HG03442 (cell line): ENCODE data around the gene MARK4.
"Not testable (repeated sequence)": the region's sequence is repeated elsewhere in the genome, so short reads cannot be mapped to it uniquely, and the experiment has no call there.

Experiments used
- ATAC-seq: cut with Tn5 transposase; IDR thresholded peaks from one replicate; pipeline ENCODE4 v1.9.1; 2021; ENCODE audit warnings: mild to moderate bottlenecking, moderate library complexity; ENCODE audit not compliant: unreplicated experiment

Gene MARK4

DNA sequence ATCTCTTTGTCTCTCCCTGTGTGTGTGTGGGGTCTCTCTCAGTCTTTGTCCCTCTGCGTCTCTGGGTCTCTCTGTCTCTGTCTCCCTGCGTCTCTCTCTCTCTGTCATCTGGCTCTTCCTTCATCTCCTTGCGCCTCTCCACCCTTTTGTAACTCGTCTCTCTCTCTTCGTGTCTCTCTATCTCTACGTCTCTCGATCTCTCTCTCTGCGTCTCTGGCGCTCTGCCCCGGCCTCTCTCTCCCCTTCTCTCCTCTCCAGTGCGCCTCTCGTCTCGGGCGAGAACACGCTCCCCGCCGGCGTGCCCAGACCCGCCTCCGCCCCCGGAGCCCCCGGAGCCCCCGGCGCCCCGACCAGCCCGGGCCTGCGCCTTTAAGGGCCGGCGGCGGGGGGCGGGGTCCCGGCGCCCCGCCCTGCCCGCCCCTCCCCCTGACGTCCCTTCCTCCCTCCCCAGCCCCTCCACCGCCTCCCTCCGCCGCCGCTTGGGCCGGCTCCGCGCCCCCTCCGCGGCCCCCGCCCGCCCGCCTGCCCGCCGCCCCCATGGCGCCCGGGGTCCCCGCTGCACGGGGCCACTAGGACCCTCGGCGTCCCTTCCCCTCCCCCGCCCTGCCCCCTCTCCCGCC lies at the start of gene MARK4:
Gene MARK4 (plus strand): TSS at position 440 of the 620 bp plus-strand sequence. CDS start 318 bp downstream, outside the sequence.
- no peak for ATAC-seq

DNA sequence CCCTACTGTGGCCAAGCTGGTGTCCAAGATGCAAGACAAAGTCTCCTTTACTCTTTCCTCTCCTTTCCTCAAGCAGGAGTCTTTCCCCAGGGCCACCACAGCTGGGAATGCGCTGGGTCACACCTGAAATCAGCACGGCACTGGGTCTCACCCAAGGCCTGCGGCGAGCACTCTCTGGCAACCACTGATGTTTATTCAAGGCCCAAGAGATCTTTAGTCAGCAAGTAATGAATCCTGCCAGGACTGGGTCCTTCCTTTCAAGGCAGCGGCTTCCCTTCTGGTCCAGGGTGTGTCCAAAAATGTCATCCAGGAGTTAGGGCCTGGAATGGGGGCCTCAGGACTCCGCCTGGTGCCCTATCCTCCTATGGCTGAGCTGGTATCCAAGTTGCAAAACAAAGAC lies 48.4 kb upstream of the MARK4 start:
- no peak for ATAC-seq

- no peak for ATAC-seq
These were observed 45.3 kb upstream of the MARK4 start for GRCh38 chr19:45205810-45206209.

DNA sequence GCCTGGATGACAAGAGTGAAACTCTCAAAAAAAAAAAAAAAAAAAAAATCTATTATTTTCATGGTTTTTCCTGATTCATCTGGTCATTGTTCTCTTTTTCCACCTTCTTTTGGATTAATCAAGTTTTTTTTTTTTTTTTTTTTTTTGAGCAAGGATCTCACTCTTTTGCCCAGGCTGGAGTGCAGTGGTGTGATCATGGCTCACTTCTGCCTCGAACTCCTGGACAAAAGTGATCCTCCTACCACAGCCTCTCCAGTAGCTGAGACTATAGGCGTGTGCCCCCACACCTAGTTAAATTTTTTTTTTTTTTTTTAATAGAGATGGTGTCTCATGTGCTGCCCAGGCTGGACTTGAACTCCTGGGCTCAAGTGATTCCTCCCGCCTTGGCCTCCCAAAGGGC lies 44.7 kb upstream of the MARK4 start:
- ATAC-seq = no peak

- ATAC-seq = no peak
These were observed 39.2 kb upstream of the MARK4 start for GRCh38 chr19:45211751-45212381.

GRCh38 chr19:45213031-45213430 lies 38.0 kb upstream of the MARK4 start:
- no peak for ATAC-seq

DNA sequence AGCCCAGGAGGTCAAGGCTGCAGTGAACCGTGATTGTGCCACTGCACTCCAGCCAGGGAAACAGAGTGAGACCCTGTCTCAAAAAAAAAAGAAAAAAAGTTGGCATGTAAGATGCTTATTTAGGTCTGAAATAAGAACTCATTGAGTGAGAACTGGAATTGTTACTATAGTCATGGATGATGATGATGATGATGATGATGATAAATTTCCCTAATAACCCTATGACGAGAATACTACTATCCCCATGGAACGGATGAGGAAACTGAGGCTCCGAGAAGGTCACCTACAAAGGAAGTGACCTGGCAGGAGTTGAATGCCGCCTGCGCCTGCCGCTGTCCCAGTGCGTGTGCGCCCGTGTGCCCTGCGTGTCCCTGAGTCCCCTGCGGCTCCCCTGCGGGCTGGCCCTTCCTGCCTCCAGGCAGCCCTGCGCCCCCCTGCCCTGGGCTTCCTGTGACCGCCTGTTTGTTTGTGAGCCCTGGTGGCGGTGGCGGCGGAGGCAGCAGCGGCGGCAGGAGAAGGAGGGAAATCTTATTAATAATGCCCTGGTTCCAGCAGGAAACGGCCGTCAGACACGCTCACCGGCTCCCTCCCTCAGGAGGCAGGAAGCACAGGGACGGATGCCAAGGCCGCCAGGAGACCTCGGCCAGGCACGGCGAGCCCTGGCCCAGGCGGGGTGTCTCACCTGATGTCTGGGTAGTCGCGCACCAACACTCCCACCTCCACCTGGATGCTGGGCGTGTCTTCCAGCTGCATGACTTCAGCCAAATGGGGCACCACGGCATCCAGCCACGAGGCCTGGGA lies 35.5 kb upstream of the MARK4 start:
- ATAC-seq = no peak

DNA sequence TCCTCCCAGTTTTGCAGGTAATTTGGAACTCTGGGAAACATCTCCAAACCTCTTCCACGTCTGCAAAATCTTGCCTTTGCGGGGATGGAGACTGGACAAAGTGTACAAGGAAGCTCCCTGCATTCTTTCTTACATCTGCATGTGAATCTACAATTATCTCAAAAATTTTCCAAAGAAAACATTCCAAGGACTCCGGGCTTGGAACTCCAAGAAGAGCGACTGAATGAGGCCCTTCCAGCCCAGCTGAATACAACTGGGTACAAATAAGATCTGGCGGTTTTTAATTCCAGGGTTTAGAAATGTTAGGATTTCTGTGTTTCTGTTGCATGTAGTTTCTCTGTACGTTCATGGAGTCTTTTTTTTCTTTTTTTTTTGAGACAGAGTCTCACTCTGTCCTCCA lies 34.4 kb upstream of the MARK4 start:
- no peak for ATAC-seq

DNA sequence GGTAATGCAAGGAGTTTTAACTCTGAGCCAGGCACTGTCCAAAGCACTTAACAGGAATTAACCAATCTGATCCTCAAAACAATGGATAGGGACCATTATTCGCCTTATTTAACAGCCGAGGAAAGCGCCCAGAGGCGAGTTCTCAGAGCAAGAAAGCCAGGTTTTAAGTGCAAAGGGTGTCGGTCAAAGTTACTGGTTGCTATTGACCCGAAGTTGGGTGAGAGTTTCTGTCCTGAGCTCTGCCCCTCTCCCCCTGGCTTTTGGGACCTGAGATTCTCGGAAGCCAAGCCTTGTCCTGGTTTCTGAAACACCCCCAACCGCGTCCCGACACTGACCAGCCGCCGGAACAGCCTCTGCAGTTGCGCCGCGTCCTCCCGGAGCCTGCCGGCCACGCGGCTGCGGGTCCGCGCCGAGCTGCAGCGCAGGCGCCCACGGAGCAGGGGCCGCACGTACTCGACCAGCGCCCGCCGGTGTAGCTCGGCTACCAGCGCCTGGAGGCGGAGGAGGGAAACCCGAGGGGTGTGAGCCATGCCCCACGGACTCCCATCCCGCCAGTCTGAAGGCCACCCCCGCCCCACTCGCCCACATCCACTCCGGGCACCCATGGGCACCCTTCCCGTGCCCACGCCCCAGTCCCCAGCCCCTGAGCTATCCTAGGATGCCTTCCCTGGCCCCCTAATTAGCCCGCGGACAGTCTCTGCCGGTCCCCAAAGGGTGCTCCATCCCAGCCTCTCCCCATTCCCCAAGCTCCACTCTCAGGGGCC lies 33.7 kb upstream of the MARK4 start:
- no peak for ATAC-seq

DNA sequence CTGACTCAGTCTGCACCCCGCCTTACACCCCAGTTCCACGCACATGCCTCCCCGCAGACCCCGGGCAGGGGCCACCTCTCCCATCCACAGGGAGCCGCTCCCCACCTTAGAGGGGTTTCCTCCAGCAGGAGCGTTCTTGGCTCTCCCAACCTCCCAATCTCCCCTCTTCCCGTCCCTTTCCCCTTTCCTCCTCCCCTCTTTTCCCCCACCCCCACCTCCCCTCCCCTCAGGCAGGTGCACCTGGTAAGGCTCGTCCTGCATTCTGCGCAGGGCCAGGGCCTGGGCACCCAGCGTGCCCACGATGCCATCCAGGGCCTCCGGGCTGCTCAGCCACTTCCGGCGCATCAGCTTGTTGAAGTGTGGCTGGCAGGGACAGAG lies 33.1 kb upstream of the MARK4 start:
- no peak for ATAC-seq

GRCh38 chr19:45218426-45218825 lies 32.6 kb upstream of the MARK4 start:
- no peak for ATAC-seq

DNA sequence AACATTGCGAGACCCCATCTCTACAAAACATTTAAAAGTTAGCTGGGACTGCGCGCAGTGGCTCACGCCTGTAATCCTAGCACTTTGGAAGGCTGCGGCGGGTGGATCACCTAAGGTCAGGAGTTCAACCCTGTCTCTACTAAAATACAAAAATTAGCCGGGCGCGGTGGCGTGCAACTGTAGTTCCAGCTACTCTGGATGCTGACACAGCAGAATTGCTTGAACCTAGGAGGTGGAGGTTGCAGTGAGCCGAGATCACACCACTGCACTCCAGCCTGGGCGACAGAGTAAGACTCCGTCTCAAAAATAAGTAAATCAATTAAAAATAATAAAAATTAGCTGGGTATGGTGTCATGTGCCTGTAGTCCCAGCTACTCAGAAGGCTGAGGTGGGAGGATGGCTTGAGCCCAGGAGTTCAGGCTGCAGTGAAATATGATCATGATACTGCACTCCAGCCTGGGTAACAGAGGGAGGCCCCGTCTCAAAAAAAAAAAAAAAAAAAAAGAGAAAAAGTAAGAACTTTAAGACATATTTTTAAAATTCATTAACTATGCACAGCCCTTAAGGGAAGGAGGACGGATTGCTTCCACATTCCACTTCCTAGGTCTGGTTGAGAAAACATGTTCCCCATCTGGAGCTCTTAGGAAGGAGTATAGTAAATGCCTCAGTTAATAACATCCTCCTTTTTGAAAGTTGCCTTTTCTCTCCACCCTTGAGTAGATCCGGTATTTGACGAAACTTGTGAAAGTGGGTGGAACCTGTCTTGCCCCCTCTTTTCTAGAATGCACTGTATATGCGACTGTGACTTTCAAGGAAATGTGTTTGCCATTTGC lies 31.9 kb upstream of the MARK4 start:
- ATAC-seq = no peak

- no peak for ATAC-seq
These were observed 28.3 kb upstream of the MARK4 start for GRCh38 chr19:45222724-45223123.

DNA sequence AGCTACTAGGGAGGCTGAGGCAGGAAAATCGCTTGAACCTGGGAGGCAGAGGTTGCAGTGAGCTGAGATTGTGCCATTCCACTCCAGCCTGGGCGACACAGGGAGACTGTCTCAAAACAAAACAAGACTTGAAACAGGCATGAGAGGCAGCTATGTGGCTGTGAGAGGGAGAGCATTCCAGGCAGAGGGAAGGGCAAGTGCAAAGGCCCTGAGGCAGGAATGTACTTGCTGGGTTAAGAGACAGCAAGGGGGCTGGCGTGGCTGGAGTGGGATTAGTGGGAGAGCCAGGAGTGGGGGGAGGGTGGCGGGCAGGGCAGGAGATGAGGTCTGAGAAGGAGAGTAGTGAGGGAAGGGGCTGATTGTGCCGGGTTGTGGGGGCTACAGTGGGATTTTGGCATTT lies 27.2 kb upstream of the MARK4 start:
- no peak for ATAC-seq

DNA sequence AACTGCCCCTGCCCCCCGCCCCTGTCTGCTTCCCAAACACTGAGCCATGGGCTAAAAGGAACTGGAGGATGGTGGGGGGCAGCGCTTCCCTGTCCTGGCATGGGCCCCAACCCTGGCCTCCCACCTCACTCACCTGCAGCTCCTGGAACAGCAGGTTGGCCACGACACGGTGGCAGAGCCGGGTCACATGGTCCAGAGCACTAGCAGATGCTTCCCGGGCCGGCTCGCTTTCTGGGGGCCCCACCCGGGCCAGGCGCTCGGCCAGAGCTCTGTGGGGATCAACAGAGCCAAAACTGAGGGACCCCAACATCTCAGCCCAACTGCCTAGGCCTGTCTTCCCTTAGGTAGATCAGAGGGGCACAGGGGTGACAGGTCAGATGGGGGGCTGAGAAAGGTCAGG lies 26.4 kb upstream of the MARK4 start:
- no peak for ATAC-seq

GRCh38 chr19:45229056-45229455 lies 22.0 kb upstream of the MARK4 start:
- ATAC-seq = not testable (repeated sequence)

- no peak for ATAC-seq
These were observed 19.2 kb upstream of the MARK4 start for GRCh38 chr19:45231891-45232290.

- ATAC-seq = no peak
These were observed 16.8 kb upstream of the MARK4 start for GRCh38 chr19:45234089-45234869.

GRCh38 chr19:45235485-45235884 lies 15.6 kb upstream of the MARK4 start:
- ATAC-seq = no peak

DNA sequence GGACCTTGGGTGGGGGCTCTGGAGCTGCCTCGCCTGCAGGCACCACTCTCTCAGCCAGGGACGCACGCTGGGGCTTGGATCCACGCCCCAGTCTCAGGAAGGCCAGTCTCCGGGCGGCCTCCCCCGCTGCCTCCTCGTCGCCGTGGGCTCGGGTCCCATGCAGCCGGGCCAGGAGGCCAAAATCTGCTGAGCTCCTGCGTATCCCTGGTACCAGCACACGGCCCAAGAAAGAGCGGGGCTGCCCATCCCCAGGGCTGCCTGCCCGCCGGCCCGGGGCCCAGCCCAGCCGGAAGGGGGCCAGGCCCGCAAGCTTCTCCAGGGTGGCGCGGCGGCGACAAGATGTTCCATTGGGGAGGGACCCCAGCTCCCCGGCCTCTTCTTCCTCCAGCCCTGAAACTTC lies 12.5 kb upstream of the MARK4 start:
- no peak for ATAC-seq
